GM12878 (cell line): ENCODE measurements around the gene MGAT5. TPM values are rescaled to one million over a fixed set of nuclear protein-coding genes. Genes with fewer than 3 reads are reported as not detected.

Experiments used
- ATAC-seq: fragments of 200-7000 bp; cut with Tn5 transposase; 3 replicates; pipeline ENCODE4 v1.9.1; 2020; ENCODE audit warnings: mild to moderate bottlenecking, moderate library complexity
- BruUV-seq: library from RNA; stranded (reverse); fragments of 400-500 nt; replicated peaks from 2 replicates; lab custom pipeline; 2021; lab: Mats Ljungman, UMichigan
- CTCF ChIA-PET: fragments of 300-600 bp; sonication (Branson Sonifier 250); formaldehyde crosslinking; extraction: SDS; loops from one replicate; lab custom pipeline; 2021; ENCODE audit warnings: inconsistent platforms; lab: Yijun Ruan, JAX
- POLR2A ChIA-PET: fragments of 350-600 bp; formaldehyde crosslinking; extraction: SDS; loops from one replicate; lab custom pipeline; 2021; ENCODE audit warnings: inconsistent platforms; lab: Charles Lee
- RAD21 ChIA-PET: fragments of 300-600 bp; sonication (Branson Sonifier 250); formaldehyde crosslinking; loops from one replicate; lab custom pipeline; 2023; ENCODE audit warnings: antibody characterized with exemption; ENCODE audit not compliant: unreplicated experiment; lab: Charles Lee
- SMC1A ChIA-PET: fragments of 300-600 bp; sonication (Branson Sonifier 250); formaldehyde crosslinking; loops from one replicate; lab custom pipeline; 2023; ENCODE audit not compliant: unreplicated experiment, uncharacterized antibody; lab: Charles Lee
- DNase-seq: peaks from one replicate; pipeline ENCODE4 v3.0.0-alpha.2; 2011; ENCODE audit warnings: low read depth, low spot score
- FAIRE-seq: peaks from 3 replicates; lab custom pipeline; 2011; peaks lifted over from hg19 to GRCh38; lab: Jason Lieb, UNC
- H2AFZ ChIP-seq: 2 replicates; pipeline ENCODE4 v1.6.0; 2011; ENCODE audit warnings: low read depth, low read length, control low read depth; ENCODE audit not compliant: control insufficient read depth
- H3K27ac ChIP-seq: 2 replicates; pipeline ENCODE4 v1.5.1; 2011; ENCODE audit warnings: control low read depth; ENCODE audit not compliant: control insufficient read depth, insufficient read depth
- H3K27me3 ChIP-seq, 2 experiments: replicated peaks in 1 of 2; 2 replicates each; pipeline versions ENCODE4 v1.6.0 to v1.6.1; 2011; ENCODE audit warnings: low read length in 1 of 2; ENCODE audit not compliant: control insufficient read depth in 2 of 2, insufficient read depth in 2 of 2
- H3K36me3 ChIP-seq, 2 experiments: 2 replicates each; pipeline ENCODE4 v1.5.1; 2011; ENCODE audit warnings: low read length in 1 of 2; ENCODE audit not compliant: control insufficient read depth in 2 of 2, insufficient read depth in 2 of 2
- H3K4me1 ChIP-seq: 2 replicates; pipeline ENCODE4 v1.6.1; 2011; ENCODE audit warnings: mild to moderate bottlenecking, low read length, moderate library complexity, mixed read lengths; ENCODE audit not compliant: control insufficient read depth, insufficient read depth
- H3K4me2 ChIP-seq: 2 replicates; pipeline ENCODE4 v1.6.0; 2011; ENCODE audit warnings: control low read depth; ENCODE audit not compliant: control insufficient read depth, insufficient read depth
- H3K4me3 ChIP-seq: fragments of 200-600 bp; sonication (generic); 2 replicates; pipeline ENCODE4 v1.5.1; 2016
- H3K79me2 ChIP-seq: 2 replicates; pipeline ENCODE4 v1.6.0; 2011; ENCODE audit warnings: low read length; ENCODE audit not compliant: control insufficient read depth, insufficient read depth
- H3K9ac ChIP-seq: 2 replicates; pipeline ENCODE4 v1.8.0; 2011; ENCODE audit warnings: low read length, control low read depth, mixed read lengths; ENCODE audit not compliant: control insufficient read depth, insufficient read depth
- H3K9me3 ChIP-seq: replicated peaks from 3 replicates; pipeline ENCODE4 v1.5.1; 2011; ENCODE audit warnings: mild to moderate bottlenecking, low read length; ENCODE audit not compliant: control insufficient read depth, insufficient read depth
- H4K20me1 ChIP-seq: 2 replicates; pipeline ENCODE4 v1.6.0; 2011; ENCODE audit not compliant: control insufficient read depth, insufficient read depth
- ATF3 ChIP-seq: IDR thresholded peaks from 2 replicates; pipeline ENCODE4 v1.6.1; 2011; ENCODE audit warnings: low read depth, mild to moderate bottlenecking, low read length, moderate library complexity, borderline replicate concordance; ENCODE audit errors: extremely low read depth
- CREM ChIP-seq: IDR thresholded peaks from 2 replicates; pipeline ENCODE4 v1.6.1; 2014; ENCODE audit warnings: antibody characterized with exemption, low read depth
- HCFC1 ChIP-seq: fragments of 150-350 bp; IDR thresholded peaks from 2 replicates; pipeline ENCODE4 v1.6.1; 2014; ENCODE audit warnings: low read length
- RCOR1 ChIP-seq: conservative IDR thresholded peaks from 2 replicates; pipeline ENCODE4 v1.6.1; 2012; ENCODE audit warnings: low read depth, low read length, improper control_type of control experiment
- WRNIP1 ChIP-seq: IDR thresholded peaks from 2 replicates; pipeline ENCODE4 v1.6.1; 2011; ENCODE audit warnings: low read depth, low read length, improper control_type of control experiment, borderline replicate concordance
- WGBS: methylation state at CpG from one replicate; pipeline ENCODE4 v1.1.6; 2016; ENCODE audit warnings: low lambda C conversion rate; ENCODE audit not compliant: insufficient replicate concordance, insufficient coverage; ENCODE audit errors: missing lambda C conversion rate; 5-methylcytosine and 5-hydroxymethylcytosine counted together
- in situ Hi-C: fragments of 300-500 bp; cut with MboI; formaldehyde crosslinking; loops from 9 replicates; pipeline ENCODE4 v1.14.3; 2018; ENCODE audit warnings: mixed read lengths
- intact Hi-C: fragments of 100-400 bp; cut with micrococcal nuclease; formaldehyde crosslinking; loops from one replicate; pipeline ENCODE4 v1.14.2; 2022; ENCODE audit not compliant: unreplicated experiment
- polyA plus RNA-seq, 11 experiments: library from polyadenylated mRNA; depleted of rRNA in 4 of 11; unstranded in 6 of 11; stranded (reverse) in 5 of 11; fragments of >200 nt; fragmentation: Nextera tagmentation in 4 of 11; fragmentation: Illumina TruSeq in 1 of 11; extraction: Ambion mirVana in 4 of 11; extraction: Trizol in 1 of 11; gene quantifications; 1 replicate in 1 of 11; 2 replicates in 10 of 11; pipeline versions ENCODE4 v1.2.1 to v1.2.3, GENCODE V29; 2011 to 2016; ENCODE audit warnings: inconsistent platforms in 2 of 11, missing spikeins in 2 of 11, low read depth in 1 of 11
- total RNA-seq, 4 experiments: library from RNA; depleted of rRNA in 3 of 4; stranded (reverse); fragments of >200 nt in 3 of 4; fragmentation: Illumina TruSeq in 1 of 4; extraction: Trizol in 1 of 4; gene quantifications; 2 replicates each; pipeline versions ENCODE4 v1.2.1 to v1.2.3, GENCODE V29; 2013 to 2021
- TF ChIP-seq, protein P1 (sequence below): fragments of 450-650 bp; IDR thresholded peaks from 2 replicates; pipeline ENCODE4 v1.6.1; 2017; ENCODE audit warnings: mild to moderate bottlenecking
- TF ChIP-seq, protein P2 (sequence below): fragments of 450-650 bp; IDR thresholded peaks from 2 replicates; pipeline ENCODE4 v1.6.1; 2017; ENCODE audit warnings: mild to moderate bottlenecking, moderate library complexity
- TF ChIP-seq, protein P3 (sequence below): fragments of 450-650 bp; conservative IDR thresholded peaks from 2 replicates; pipeline ENCODE4 v1.6.1; 2017; ENCODE audit warnings: mild to moderate bottlenecking, moderate library complexity

The MGAT5 gene
- total and polyA plus RNA-seq, 10 of the 15 experiments (the other 5 are each of a cell fraction or from before 2014, with no cell fraction given), result 4.9 to 104 (median 36.2) TPM

GRCh38 chr2:134346141-134346540, 92.3 kb downstream of the MGAT5 start (continued):
- TF ChIP-seq, protein P1, sequence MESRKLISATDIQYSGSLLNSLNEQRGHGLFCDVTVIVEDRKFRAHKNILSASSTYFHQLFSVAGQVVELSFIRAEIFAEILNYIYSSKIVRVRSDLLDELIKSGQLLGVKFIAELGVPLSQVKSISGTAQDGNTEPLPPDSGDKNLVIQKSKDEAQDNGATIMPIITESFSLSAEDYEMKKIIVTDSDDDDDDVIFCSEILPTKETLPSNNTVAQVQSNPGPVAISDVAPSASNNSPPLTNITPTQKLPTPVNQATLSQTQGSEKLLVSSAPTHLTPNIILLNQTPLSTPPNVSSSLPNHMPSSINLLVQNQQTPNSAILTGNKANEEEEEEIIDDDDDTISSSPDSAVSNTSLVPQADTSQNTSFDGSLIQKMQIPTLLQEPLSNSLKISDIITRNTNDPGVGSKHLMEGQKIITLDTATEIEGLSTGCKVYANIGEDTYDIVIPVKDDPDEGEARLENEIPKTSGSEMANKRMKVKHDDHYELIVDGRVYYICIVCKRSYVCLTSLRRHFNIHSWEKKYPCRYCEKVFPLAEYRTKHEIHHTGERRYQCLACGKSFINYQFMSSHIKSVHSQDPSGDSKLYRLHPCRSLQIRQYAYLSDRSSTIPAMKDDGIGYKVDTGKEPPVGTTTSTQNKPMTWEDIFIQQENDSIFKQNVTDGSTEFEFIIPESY, result no peak
- TF ChIP-seq WRNIP1, result no peak
- TF ChIP-seq, protein P2, sequence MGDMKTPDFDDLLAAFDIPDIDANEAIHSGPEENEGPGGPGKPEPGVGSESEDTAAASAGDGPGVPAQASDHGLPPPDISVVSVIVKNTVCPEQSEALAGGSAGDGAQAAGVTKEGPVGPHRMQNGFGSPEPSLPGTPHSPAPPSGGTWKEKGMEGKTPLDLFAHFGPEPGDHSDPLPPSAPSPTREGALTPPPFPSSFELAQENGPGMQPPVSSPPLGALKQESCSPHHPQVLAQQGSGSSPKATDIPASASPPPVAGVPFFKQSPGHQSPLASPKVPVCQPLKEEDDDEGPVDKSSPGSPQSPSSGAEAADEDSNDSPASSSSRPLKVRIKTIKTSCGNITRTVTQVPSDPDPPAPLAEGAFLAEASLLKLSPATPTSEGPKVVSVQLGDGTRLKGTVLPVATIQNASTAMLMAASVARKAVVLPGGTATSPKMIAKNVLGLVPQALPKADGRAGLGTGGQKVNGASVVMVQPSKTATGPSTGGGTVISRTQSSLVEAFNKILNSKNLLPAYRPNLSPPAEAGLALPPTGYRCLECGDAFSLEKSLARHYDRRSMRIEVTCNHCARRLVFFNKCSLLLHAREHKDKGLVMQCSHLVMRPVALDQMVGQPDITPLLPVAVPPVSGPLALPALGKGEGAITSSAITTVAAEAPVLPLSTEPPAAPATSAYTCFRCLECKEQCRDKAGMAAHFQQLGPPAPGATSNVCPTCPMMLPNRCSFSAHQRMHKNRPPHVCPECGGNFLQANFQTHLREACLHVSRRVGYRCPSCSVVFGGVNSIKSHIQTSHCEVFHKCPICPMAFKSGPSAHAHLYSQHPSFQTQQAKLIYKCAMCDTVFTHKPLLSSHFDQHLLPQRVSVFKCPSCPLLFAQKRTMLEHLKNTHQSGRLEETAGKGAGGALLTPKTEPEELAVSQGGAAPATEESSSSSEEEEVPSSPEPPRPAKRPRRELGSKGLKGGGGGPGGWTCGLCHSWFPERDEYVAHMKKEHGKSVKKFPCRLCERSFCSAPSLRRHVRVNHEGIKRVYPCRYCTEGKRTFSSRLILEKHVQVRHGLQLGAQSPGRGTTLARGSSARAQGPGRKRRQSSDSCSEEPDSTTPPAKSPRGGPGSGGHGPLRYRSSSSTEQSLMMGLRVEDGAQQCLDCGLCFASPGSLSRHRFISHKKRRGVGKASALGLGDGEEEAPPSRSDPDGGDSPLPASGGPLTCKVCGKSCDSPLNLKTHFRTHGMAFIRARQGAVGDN, result no peak
- TF ChIP-seq CREM, result no peak

DNA sequence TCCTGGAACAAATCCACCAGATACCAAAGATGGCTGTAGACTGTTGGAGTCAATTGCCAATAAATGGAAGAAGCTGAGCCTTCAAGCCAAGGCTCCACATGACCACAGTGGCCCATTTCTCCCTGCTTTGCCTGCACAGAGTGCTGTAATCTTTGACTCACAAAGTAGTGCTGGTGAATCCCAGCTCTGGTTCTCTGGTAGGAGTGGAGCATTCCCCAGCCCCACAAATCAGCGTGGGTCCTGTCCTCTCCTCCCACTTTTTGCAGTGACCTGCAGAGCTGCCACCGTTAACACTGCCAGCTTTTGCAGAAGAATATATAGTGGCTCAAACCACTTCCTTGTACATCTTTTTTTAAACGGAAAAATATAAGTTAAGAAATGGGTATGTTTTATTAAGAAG, 93.9 kb downstream of the MGAT5 start:
- no peaks in the 10 kb centered on the region for H4K20me1 ChIP-seq
- no peak for FAIRE-seq
- H3K9me3 ChIP-seq, result no peaks in the 10 kb centered on the region
- no peaks in the 10 kb centered on the region for H3K27me3 ChIP-seq
- intact Hi-C loops, result no loop called here
- no peaks in the 10 kb centered on the region for H3K79me2 ChIP-seq
- ChIA-PET CTCF (interaction anchor here (1.2 to 1.6 kb wide), 3 partner anchors 17 to 230 kb away, joined by 3 to 4 read pairs (median 4); no protein-coding TSS in a partner anchor), POLR2A (no interaction called here), RAD21 (no interaction called here), SMC1A (interaction anchor here (1.2 to 2.4 kb wide), 4 partner anchors 10 to 230 kb away, joined by 3 to 7 read pairs (median 6); no protein-coding TSS in a partner anchor)
- no peak overlapping the region for H3K9ac ChIP-seq
- H3K27ac ChIP-seq, result no peak overlapping the region
- no peak overlapping the region for H3K4me2 ChIP-seq
- no peak for DNase-seq
- H3K36me3 ChIP-seq, result peaks cover 0 to 16% of the 10 kb centered on the region in 2 experiments
- no peak for TF ChIP-seq HCFC1
- TF ChIP-seq ATF3, result no peak
- TF ChIP-seq RCOR1, result no peak
- TF ChIP-seq, protein P3, sequence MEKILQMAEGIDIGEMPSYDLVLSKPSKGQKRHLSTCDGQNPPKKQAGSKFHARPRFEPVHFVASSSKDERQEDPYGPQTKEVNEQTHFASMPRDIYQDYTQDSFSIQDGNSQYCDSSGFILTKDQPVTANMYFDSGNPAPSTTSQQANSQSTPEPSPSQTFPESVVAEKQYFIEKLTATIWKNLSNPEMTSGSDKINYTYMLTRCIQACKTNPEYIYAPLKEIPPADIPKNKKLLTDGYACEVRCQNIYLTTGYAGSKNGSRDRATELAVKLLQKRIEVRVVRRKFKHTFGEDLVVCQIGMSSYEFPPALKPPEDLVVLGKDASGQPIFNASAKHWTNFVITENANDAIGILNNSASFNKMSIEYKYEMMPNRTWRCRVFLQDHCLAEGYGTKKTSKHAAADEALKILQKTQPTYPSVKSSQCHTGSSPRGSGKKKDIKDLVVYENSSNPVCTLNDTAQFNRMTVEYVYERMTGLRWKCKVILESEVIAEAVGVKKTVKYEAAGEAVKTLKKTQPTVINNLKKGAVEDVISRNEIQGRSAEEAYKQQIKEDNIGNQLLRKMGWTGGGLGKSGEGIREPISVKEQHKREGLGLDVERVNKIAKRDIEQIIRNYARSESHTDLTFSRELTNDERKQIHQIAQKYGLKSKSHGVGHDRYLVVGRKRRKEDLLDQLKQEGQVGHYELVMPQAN, result no peak
- no peak overlapping the region for H3K4me3 ChIP-seq
- in situ Hi-C loops, result no loop called here
- H3K4me1 ChIP-seq, result peaks cover 3% of the 10 kb centered on the region; the same call in 1 of the 2 replicates
- ATAC-seq, result no peak
- no TSS peak for BruUV-seq
- 61% methylated on average over 3 of the region's 3 CpGs for WGBS
- no peak overlapping the region for H2AFZ ChIP-seq
